HG03159 (cell line): Measurements from ENCODE around the gene KRT5.

Source experiments
- ATAC-seq: cut with Tn5 transposase; IDR thresholded peaks from one replicate; pipeline ENCODE4 v1.9.1; 2021; ENCODE audit warnings: mild to moderate bottlenecking, moderate library complexity; ENCODE audit not compliant: unreplicated experiment

The KRT5 gene

GRCh38 chr12:52519826-52520662, at the start of gene KRT5:
TSS of gene KRT5 (minus strand) at chr12:52520394. CDS start at chr12:52520296, 98 bp downstream.
- no peak for ATAC-seq

- no peak for ATAC-seq
Observed at GRCh38 chr12:52568111-52568510, 47.9 kb upstream of the KRT5 start.

- no peak for ATAC-seq
Observed at GRCh38 chr12:52566847-52567291, 46.7 kb upstream of the KRT5 start.

GRCh38 chr12:52564582-52564981, 44.4 kb upstream of the KRT5 start:
- no peak for ATAC-seq

GRCh38 chr12:52561880-52562449, 41.8 kb upstream of the KRT5 start:
- ATAC-seq: no peak

- no peak for ATAC-seq
Observed at GRCh38 chr12:52559979-52560378, 39.8 kb upstream of the KRT5 start.

GRCh38 chr12:52558781-52559445, 38.7 kb upstream of the KRT5 start:
- ATAC-seq: no peak

GRCh38 chr12:52557476-52557875, 37.3 kb upstream of the KRT5 start:
- ATAC-seq: no peak

GRCh38 chr12:52555577-52555976, 35.4 kb upstream of the KRT5 start:
- no peak for ATAC-seq

GRCh38 chr12:52552681-52553195, 32.5 kb upstream of the KRT5 start, which contains the start of gene KRT71:
TSS of gene KRT71 (minus strand) at chr12:52553145. CDS start at chr12:52553077, 68 bp downstream.
- no peak for ATAC-seq

- no peak for ATAC-seq
Observed at GRCh38 chr12:52552055-52552454, 31.9 kb upstream of the KRT5 start.

GRCh38 chr12:52551216-52551865, 31.1 kb upstream of the KRT5 start:
- no peak for ATAC-seq

GRCh38 chr12:52546126-52546525, 25.9 kb upstream of the KRT5 start:
- no peak for ATAC-seq

- ATAC-seq: no peak
Observed at GRCh38 chr12:52543985-52544883, 24.0 kb upstream of the KRT5 start.

GRCh38 chr12:52542785-52543318, 22.7 kb upstream of the KRT5 start:
- ATAC-seq: no peak

GRCh38 chr12:52542157-52542556, 22.0 kb upstream of the KRT5 start:
- ATAC-seq: no peak

GRCh38 chr12:52541709-52542108, 21.5 kb upstream of the KRT5 start:
- no peak for ATAC-seq

- ATAC-seq: no peak
Observed at GRCh38 chr12:52540531-52540930, 20.3 kb upstream of the KRT5 start.

GRCh38 chr12:52539821-52540173, 19.6 kb upstream of the KRT5 start:
- no peak for ATAC-seq
